Pancreas (tissue), 10 donors: Measurements from ENCODE around the gene IER5L. TPM values are rescaled to one million over a fixed set of nuclear protein-coding genes. Genes with fewer than 3 reads are reported as not detected.
A peak's percentile ranks its signal among the peaks of the same experiment; 100 is the strongest.

ENCODE experiments used
- ATAC-seq, 4 donors: fragments of 200-7000 bp; cut with Tn5 transposase; one replicate each; pipeline versions ENCODE4 v1.8.0 to v1.9.1; 2020; ENCODE audit warnings: mild to moderate bottlenecking in 4 of 4, moderate library complexity in 4 of 4
- DNase-seq, 6 donors: peaks; one replicate each; pipeline ENCODE4 v3.0.0-alpha.2; 2020
- FAIRE-seq: peaks from 2 replicates; lab custom pipeline; 2012; peaks lifted over from hg19 to GRCh38; lab: Jason Lieb, UNC
- H3K27ac ChIP-seq, 4 donors: fragments of 200-600 bp; sonication (generic); 1 replicate in 3 of 4; 2 replicates in 1 of 4; pipeline versions ENCODE4 v1.5.0 to v1.8.0; 2020
- H3K27me3 ChIP-seq, 4 donors: fragments of 200-600 bp; one replicate each; pipeline ENCODE4 v1.8.0; 2021
- H3K36me3 ChIP-seq, 3 donors: fragments of 200-600 bp; sonication (generic) in 1 of 3; one replicate each; pipeline versions ENCODE4 v1.5.0 to v1.8.0; 2020 to 2021
- H3K4me1 ChIP-seq, 3 donors: fragments of 200-600 bp; one replicate each; pipeline ENCODE4 v1.8.0; 2021
- H3K4me3 ChIP-seq, 4 donors: fragments of 200-600 bp; sonication (generic) in 2 of 4; one replicate each; pipeline versions ENCODE4 v1.5.0 to v1.8.0; 2020 to 2021
- H3K9me3 ChIP-seq, 4 donors: fragments of 200-600 bp; one replicate each; pipeline ENCODE4 v1.8.0; 2021
- CTCF ChIP-seq, 4 donors: fragments of 200-600 bp; sonication (generic) in 3 of 4; IDR thresholded peaks; one replicate each; pipeline versions ENCODE4 v1.5.0 to v1.8.0; 2021; ENCODE audit warnings: antibody characterized with exemption in 4 of 4
- WGBS, 2 donors: extraction: QIAGEN DNeasy Blood & Tissue Kit; methylation state at CpG; one replicate each; pipeline ENCODE4 v1.1.7; 2013; 5-methylcytosine and 5-hydroxymethylcytosine counted together
- intact Hi-C, 3 donors: fragments of 100-400 bp; cut with DNase I; formaldehyde crosslinking; loops; one replicate each; pipeline versions ENCODE4 v1.11.1 to v1.14.2; 2022
- polyA plus RNA-seq, 2 donors: library from polyadenylated mRNA; stranded (reverse); fragments of 200-250 nt; gene quantifications; one replicate each; pipeline ENCODE4 v1.2.3, GENCODE V29; 2013
- total RNA-seq, 6 donors: library from RNA; stranded (reverse); fragmentation: NEBNext Ultra II Directional in 4 of 6; extraction: Animal tissue kit (Norgen Biotek cat#: 25700) in 4 of 6; gene quantifications; one replicate each; pipeline versions ENCODE4 v1.2.1 to v1.2.4, GENCODE V29; 2021 to 2023
- donor health status: healthy with polysubstance abuse.
- donor health status: DM: no; HTN: no; CAD: no; lungs with moderate emphysema.
- donor health status: DM: no; HTN: no; CAD: no.
- donor health status: control.
- donor health status: control.
- donor health status: Bipolar disorder and iron deficiency.
- donor health status: DM: yes; HTN: yes; CAD: no.
- donor health status: DM: no; HTN: no; CAD: no.
- donor health status: DM: no; HTN: no; CAD: no.
- donor health status: DM: yes; HTN: yes; CAD: no.

The IER5L gene
- total and polyA plus RNA-seq, 8 donors: 1.8 to 14.3 (median 6.4) TPM

GRCh38 chr9:129178568-129179382 lies 714 bp upstream of the IER5L start:
- DNase-seq (peak in 2 of 6 donors; percentile 29 to 58), FAIRE-seq (no peak), ATAC-seq (no peak)
- Histone ChIP-seq H3K27ac (no peak overlapping the region), H3K27me3 (no peaks in the 10 kb centered on the region), H3K36me3 (no peaks in the 10 kb centered on the region), H3K9me3 (no peaks in the 10 kb centered on the region), H3K4me1 (peaks cover 0 to 9% (median 7%) of the 10 kb centered on the region in 3 donors), H3K4me3 (peak overlapping the region in 3 of 4 donors; percentile 53 to 78 (median 66))
- intact Hi-C loops: loop anchor here in 2 of 3 donors (10.0 kb wide), 4 partner anchors 146 to 436 kb away; no protein-coding TSS in a partner anchor
- WGBS, 2 donors: 25 to 26% methylated on average over 38 to 45 of the region's 45 CpGs
- no peak for TF ChIP-seq CTCF (IDR thresholded peaks at IDR 0.05)

GRCh38 chr9:129177443-129177790 lies 644 bp downstream of the IER5L start:
- H3K27me3 ChIP-seq: no peaks in the 10 kb centered on the region
- no peaks in the 10 kb centered on the region for H3K9me3 ChIP-seq
- H3K4me1 ChIP-seq: peaks cover 0 to 11% (median 7%) of the 10 kb centered on the region in 3 donors
- peak overlapping the region; percentile 63 to 99 (median 86) for H3K27ac ChIP-seq
- no peak for DNase-seq
- H3K36me3 ChIP-seq: no peaks in the 10 kb centered on the region
- intact Hi-C loops: loop anchor here in 2 of 3 donors (10.0 kb wide), 4 partner anchors 147 to 437 kb away; no protein-coding TSS in a partner anchor
- ATAC-seq: peak in 1 of 4 donors; percentile 17
- no peak for TF ChIP-seq CTCF (IDR thresholded peaks at IDR 0.05)
- FAIRE-seq: no peak
- H3K4me3 ChIP-seq: peak overlapping the region; percentile 45 to 83 (median 60)
- 0% methylated on average over 19 to 56 of the region's 56 CpGs for WGBS, 2 donors

- ATAC-seq (no peak), DNase-seq (peak; percentile 35 to 84 (median 65)), FAIRE-seq (no peak)
- Histone ChIP-seq H3K27ac (peak overlapping the region; percentile 91 to 99 (median 94)), H3K36me3 (no peaks in the 10 kb centered on the region), H3K9me3 (no peaks in the 10 kb centered on the region), H3K4me3 (peak overlapping the region; percentile 59 to 83 (median 63)), H3K4me1 (peaks cover 0 to 11% (median 7%) of the 10 kb centered on the region in 3 donors), H3K27me3 (no peaks in the 10 kb centered on the region)
- TF ChIP-seq CTCF (IDR thresholded peaks at IDR 0.05): no peak
- intact Hi-C loops: loop anchor here in 2 of 3 donors (10.0 kb wide), 4 partner anchors 148 to 438 kb away; no protein-coding TSS in a partner anchor
- whole genome bisulfite sequencing, 2 donors: 0 to 1% methylated on average over 61 to 80 of the region's 80 CpGs
These were observed 1.2 kb downstream of the IER5L start for GRCh38 chr9:129176701-129177442.

- ATAC-seq (peak; percentile 44 to 57 (median 56)), FAIRE-seq (no peak), DNase-seq (peak in 5 of 6 donors; percentile 85 to 87 (median 86))
- H3K4me3 ChIP-seq: peak overlapping the region; percentile 59 to 83 (median 63)
- 0% methylated on average over 47 of the region's 47 CpGs for WGBS, 2 donors
- no peak for TF ChIP-seq CTCF (IDR thresholded peaks at IDR 0.05)
- peak overlapping the region; percentile 91 to 99 (median 94) for H3K27ac ChIP-seq
- no peaks in the 10 kb centered on the region for H3K9me3 ChIP-seq
- intact Hi-C loops: loop anchor here in 2 of 3 donors (10.0 kb wide), 4 partner anchors 149 to 439 kb away; no protein-coding TSS in a partner anchor
- H3K4me1 ChIP-seq: peaks cover 0 to 11% (median 7%) of the 10 kb centered on the region in 3 donors
- H3K36me3 ChIP-seq: no peaks in the 10 kb centered on the region
- no peaks in the 10 kb centered on the region for H3K27me3 ChIP-seq
These were observed 2.0 kb downstream of the IER5L start for GRCh38 chr9:129175825-129176633.
